ENCODE data around the gene HDAC10.

DNA sequence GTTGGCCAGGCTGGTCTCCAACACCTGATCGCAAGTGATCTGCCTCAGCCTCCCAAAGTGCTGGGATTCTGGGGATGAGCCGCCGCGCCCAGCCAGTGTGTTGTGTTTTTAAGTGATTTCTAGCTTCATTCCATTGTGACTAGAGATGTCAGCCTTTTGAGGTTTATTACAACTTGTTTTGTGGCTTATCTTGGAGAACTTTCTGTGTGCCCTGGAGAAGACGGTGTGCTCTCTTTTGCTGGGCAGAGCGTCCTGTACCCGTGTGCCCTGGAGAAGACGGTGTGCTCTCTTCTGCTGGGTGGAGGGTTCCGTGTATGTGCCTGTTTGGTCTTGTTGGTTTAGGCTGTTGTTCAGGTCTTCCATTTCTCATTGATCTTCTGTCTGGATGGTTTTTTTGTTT is 37.8 kb downstream of the HDAC10 start:
- TF ChIP-seq POLR2A (IDR thresholded peaks at IDR 0.05) (no peak), EP300 (IDR thresholded peaks at IDR 0.05) (no peak), POLR2AphosphoS5 (IDR thresholded peaks at IDR 0.05) (no peak)
- TF ChIP-seq, protein P1, sequence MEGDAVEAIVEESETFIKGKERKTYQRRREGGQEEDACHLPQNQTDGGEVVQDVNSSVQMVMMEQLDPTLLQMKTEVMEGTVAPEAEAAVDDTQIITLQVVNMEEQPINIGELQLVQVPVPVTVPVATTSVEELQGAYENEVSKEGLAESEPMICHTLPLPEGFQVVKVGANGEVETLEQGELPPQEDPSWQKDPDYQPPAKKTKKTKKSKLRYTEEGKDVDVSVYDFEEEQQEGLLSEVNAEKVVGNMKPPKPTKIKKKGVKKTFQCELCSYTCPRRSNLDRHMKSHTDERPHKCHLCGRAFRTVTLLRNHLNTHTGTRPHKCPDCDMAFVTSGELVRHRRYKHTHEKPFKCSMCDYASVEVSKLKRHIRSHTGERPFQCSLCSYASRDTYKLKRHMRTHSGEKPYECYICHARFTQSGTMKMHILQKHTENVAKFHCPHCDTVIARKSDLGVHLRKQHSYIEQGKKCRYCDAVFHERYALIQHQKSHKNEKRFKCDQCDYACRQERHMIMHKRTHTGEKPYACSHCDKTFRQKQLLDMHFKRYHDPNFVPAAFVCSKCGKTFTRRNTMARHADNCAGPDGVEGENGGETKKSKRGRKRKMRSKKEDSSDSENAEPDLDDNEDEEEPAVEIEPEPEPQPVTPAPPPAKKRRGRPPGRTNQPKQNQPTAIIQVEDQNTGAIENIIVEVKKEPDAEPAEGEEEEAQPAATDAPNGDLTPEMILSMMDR (IDR thresholded peaks at IDR 0.05): no peak

Measured in suprapubic skin (tissue), 4 donors.